Activated CD8-positive, alpha-beta memory T cell treated with anti-CD3 and anti-CD28 coated beads for 1 hour (primary cell): ENCODE data around the gene USF2.

Source experiments
- DNase-seq, 2 donors: peaks; one replicate each; pipeline ENCODE4 v3.0.0-alpha.2; 2020; ENCODE audit warnings: low read depth in 1 of 2; ENCODE audit errors: extremely low read depth in 1 of 2

Gene USF2

DNA sequence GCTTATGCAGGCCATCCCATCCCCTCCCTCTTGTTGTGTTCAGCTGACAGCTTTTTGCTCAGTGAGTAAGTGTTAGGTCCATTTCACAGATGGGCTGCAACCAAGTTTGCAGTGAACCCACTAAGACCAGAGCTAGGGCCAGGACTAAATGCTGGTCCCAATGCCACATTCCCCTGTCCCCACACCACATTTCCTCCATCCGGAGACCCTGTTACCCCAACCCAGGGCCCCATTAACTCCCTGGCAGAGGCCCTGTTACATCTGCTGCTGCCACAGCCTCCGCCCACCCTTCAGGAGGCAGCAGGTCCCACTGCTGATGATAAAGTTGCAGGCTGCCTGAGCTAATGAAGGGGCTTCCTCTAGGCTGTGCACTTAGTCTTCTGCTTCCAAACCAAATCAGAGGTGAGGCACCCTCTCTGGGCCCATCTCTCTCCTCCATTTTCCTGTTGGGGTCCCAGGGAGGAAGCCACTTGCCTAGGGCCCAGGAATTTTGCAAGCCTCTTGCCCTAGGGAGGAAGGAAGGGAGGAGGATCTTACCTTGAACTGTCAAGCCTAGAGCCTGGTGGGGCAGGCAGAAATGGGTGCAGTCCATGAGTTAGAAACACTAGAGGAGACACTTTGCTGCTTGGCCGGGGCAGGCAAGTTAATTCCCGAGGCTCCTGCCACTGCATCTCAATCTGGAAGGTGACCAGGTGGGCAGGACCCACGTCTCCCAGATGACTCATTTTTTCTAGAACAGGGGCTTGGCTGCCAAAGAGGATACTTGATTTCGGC lies 3.4 kb upstream of the USF2 start:
- no peak for DNase-seq

DNA sequence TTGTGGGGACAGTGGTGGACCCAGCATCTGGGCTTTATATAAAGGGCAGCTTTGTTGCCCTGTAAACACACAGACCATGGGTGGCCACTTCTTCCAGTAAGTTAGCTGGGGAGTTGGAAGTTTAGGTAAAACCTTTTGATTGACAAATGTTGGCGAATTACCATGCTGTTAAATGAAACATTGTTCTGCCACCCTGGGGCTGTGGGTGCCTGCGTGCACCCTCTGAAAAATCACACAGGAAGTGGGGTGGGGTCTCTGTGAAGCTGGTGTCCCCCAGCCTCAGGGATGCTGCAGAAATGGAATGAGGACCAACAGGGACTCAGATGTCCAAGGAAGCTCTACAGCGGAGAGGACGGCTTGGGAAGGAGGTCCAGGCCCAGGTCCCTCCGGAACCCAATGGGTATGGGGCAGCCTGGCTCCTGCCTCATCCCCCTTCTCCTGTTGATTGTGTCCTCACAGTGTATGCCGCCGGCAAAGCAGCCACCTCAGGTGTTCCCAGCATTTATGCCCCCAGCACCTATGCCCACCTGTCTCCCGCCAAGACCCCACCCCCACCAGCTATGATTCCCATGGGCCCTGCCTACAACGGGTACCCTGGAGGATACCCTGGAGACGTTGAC lies 2.8 kb upstream of the USF2 start:
- no peak for DNase-seq

DNA sequence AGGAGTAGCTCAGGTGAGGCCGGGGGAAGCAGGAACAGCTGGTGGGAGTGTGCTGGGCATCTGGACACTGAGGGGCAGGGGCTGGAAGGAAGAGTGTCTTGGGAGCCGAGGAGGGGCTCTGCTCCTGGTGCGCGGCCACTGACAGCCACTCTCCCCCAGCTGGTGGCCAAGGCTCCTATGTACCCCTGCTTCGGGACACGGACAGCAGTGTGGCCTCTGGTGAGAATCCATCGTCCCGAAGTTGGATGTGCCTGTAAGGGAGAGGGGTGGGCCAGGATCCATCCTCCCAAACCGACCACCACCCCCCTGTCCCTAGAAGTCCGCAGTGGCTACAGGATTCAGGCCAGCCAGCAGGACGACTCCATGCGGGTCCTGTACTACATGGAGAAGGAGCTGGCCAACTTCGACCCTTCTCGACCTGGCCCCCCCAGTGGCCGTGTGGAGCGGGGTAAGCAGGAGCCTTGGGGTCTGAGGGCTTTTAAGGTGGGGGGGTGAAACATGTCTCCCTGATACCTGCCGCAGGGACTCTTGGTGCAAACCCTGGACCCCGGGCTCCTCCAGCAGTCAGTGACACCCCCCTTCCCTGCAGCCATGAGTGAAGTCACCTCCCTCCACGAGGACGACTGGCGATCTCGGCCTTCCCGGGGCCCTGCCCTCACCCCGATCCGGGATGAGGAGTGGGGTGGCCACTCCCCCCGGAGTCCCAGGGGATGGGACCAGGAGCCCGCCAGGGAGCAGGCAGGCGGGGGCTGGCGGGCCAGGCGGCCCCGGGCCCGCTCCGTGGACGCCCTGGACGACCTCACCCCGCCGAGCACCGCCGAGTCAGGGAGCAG lies 2.0 kb upstream of the USF2 start:
- no peak for DNase-seq

DNA sequence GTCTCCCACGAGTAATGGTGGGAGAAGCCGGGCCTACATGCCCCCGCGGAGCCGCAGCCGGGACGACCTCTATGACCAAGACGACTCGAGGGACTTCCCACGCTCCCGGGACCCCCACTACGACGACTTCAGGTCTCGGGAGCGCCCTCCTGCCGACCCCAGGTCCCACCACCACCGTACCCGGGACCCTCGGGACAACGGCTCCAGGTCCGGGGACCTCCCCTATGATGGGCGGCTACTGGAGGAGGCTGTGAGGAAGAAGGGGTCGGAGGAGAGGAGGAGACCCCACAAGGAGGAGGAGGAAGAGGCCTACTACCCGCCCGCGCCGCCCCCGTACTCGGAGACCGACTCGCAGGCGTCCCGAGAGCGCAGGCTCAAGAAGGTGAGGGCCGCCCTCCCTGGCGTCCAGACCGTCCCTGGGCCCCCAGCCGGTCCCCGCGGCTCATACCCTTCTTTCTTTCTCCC lies 1.4 kb upstream of the USF2 start:
- peak in 1 of 2 donors; percentile 30 for DNase-seq

DNA sequence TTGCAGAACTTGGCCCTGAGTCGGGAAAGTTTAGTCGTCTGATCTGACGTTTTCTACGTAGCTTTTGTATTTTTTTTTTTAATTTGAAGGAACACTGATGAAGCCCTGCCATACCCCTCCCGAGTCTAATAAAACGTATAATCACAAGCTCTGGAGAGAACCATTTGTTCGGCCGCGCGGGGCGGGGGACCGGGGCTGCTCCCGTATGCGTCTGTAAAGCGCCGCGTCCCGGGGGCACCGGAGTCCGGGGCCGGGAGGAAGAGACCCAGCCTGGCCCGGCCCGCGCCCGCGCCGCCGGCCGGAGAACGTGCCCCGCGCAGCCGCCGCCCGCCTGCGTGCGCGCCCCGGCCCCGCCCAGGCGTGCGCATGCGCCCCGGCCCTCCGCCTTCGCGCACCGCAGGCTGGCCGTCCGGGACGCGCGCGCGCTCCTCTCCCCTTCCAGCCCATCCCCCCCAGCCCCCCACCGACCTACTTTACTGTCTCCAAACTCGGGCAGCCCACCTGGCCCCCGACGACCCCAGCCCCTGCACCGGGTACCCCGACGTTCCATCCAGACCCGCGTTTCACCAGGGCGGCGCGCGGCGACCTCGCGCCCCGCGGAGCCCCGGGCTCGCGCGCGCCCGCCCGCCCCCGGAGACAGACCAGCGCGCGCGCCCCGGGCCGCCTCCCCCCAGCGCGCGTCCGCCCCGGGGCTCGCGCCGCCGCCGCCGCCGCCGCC lies 785 bp upstream of the USF2 start:
- peak in 1 of 2 donors; percentile 67 for DNase-seq

DNA sequence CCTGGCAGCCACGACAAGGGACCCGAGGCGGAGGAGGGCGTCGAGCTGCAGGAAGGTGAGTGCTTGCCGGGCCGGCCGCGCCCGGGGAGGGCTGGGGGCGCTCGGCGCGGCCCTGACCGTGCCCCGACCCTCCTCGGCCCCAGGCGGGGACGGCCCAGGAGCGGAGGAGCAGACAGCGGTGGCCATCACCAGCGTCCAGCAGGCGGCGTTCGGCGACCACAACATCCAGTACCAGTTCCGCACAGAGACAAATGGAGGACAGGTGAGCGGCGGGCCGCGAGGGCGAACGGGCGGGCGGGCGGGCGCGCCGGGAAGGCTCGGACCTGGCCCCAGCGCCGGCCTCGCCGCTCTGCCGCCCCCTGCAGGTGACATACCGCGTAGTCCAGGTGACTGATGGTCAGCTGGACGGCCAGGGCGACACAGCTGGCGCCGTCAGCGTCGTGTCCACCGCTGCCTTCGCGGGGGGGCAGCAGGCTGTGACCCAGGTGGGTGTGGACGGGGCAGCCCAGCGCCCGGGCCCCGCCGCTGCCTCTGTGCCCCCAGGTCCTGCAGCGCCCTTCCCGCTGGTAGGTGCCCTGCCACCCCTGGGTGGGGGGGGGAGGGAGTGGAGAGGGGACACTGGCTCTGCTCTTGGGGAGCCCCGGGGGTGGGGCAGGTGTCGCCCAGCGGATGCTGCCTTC lies 816 bp downstream of the USF2 start:
- peak; percentile 48 to 61 for DNase-seq

DNA sequence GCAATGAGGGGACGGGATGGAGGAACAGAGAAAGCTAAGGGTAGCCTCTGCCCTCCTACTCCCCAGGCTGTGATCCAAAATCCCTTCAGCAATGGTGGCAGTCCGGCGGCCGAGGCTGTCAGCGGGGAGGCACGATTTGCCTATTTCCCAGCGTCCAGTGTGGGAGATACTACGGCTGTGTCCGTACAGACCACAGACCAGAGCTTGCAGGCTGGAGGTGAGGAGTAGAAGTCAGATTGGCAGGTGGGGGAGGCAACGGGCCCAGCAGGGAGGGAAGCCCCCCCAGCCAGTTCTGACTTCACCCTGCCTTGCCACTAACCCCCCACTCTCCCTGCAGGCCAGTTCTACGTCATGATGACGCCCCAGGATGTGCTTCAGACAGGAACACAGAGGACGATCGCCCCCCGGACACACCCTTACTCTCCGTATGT lies 1.6 kb downstream of the USF2 start:
- DNase-seq, result no peak

DNA sequence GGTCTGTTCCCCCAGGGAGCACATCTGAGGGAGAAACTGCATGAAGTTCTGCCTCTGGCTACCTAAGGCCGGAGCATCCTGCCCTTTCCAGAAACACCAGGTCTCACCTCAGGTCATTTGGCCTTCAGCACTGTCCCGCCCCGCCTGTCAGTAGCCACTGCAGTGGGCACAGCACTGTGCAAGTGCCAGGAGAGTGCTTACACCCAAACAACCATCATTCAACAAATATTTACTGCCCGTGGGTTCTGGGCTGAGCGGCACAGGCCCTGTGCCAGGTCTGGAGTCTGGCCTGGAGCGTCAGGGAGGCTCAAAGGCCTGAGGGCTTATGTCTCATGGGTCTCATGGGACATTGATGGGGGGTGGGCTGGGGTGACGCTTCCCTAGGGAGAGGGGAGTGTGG lies 2.8 kb downstream of the USF2 start:
- DNase-seq, result no peak

DNA sequence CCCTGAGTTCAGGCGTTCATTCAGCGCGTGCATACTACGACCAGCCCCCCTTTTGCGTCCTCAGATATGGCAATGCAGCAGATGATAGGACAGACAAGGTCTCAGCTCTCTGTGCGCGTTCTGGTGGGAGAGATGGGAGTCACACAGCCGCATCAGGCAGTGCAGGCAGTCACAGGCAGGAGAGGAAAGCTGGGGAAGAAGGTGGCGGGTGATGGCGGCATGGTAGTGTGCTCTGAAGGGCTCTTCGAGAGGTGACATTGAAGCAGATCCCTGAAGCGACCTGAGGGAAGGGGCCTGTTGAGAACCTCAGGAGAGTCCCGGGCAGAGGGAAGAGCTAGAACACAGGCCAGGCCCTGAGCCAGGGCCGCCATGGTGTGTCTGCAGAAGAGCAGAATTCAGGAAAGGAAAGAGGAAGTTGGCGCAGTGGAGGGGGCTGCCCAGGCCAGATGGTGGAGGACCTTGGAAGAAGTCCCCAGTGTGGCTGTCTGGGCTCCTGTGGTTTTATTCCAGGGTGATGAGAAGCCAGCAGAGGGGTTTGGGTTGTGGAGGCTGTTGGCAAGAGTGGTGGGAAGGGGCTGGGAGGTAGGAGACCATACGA lies 3.5 kb downstream of the USF2 start:
- DNase-seq, result no peak

DNA sequence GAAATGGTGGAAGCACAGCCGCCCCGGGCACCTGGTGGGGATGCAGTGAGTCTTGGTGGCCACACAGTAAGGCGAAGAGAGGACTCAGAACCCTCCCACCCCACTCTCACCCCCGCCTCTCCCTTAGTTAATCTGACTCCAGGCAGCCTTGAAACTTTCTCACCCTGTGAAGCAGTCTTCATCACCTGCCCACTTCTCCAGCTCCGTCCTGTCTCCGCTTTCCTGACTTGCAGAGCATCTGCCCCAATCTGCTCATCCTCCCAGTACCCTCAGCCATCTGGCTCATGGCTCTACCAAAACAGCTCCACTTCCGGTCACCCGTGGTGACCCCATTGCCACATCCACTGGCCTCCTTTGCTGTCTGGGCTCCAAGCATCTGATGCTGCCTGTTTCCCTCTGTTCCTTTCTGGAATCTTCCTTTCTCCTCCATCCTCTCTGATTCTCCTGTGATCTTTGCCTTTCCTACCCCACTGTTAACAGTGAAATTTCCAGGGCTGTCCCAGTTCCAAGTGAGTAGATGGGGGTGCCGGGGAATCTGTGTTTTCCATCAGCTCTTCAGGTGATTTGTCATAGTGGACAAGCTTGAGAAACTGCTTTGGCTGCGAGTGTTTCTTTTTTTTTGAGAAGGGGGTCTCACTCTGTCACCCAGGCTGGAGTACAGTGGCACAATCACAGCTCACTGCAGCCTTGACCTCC lies 4.3 kb downstream of the USF2 start:
- DNase-seq, result no peak

DNA sequence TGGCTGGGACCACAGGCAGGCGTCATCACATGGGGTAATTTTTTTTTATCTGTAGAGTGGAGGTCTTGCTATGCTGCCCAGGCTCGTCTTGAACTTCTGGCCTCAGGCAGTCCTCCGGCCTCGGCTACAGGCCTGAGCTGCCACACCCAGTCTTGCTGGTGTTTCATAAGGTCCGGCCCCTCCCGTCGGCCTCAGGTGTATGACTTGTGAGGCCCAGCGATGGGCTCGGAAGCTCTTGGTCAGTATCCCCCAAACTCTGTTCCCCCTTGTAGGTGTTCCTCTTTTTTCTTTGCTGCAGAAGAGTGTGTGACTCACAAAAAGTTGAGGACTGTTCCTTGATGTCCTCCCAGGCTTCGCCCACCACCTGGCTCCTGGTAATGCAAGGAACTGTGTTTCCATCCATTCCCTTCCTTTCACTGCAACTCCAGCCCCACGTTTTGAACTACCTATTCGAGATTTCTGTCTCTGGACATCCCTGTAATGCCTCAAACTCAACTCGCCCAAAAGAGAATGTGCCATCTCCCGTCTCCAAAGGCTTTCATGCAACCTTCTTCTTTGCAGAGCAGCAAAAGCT lies 5.0 kb downstream of the USF2 start:
- DNase-seq, result no peak

DNA sequence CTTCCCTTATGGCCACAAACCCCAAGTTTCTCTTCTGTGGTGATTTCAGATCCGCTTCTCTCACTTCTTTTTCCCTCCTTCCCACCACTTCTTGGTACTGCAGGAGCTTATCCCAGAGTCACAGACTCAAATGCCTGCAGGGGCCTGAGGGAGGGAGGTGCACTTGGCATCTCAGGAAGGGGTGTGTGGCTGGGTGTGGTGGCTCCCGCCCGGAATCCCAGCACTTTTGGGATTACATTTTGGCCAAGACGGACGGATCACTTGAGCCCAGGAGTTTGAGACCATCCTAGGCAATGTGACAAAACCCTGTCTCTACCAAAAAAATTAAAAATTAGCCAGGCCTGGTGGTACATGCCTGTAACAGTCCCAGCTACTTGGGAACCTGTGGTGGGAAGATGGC lies 5.6 kb downstream of the USF2 start:
- DNase-seq, result no peak

DNA sequence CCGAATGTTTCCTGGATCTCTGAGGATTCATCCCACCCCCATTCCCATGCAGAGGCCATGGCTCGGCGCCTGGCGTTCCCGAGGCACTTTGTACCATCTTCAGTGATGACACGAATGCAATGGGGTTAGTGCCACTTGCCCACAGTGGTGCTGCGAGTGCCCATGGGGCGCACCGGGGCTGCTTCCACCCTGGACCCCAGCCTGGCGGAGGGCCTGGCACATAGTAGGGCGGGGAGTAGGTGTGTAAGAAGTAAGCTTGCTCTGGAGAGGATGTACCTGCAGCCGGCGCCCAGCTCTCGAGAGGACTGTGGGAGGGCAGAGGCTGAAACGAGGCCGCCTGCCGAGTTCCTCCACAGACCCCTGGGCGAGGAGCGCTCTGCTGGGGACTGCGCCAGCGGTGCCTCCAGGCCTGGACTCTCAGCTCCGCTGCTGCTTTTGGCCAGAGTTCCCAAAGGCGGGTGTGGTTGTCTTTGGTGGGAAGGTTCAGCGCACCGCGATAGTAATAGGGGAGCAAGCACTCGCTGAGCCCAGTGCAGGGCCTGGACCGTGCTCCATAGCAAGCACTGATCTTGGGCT lies 8.0 kb downstream of the USF2 start:
- DNase-seq, result no peak

DNA sequence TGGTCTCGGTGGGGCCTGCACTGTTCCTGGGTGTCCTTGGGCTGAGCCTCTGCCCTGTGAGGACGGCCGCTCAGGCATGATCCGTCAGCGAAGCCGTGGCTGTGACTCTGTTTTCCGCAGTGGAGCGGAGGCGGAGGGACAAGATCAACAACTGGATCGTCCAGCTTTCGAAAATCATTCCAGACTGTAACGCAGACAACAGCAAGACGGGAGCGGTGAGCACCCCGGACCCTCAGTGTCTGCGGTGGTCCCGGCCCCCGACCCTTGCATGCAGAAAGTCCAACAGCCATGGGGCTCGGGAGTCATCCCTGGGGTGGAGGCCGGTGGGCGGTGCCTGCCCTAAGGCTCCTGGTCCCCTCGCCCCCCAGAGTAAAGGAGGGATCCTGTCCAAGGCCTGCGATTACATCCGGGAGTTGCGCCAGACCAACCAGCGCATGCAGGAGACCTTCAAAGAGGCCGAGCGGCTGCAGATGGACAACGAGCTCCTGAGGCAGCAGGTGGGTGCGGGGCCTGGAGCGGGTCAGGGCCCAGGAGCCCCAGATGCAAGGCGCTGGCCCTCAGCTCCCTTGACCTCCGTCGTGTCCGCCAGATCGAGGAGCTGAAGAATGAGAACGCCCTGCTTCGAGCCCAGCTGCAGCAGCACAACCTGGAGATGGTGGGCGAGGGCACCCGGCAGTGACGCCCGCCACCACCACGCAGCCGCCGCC lies 10.0 kb downstream of the USF2 start:
- no peak for DNase-seq

DNA sequence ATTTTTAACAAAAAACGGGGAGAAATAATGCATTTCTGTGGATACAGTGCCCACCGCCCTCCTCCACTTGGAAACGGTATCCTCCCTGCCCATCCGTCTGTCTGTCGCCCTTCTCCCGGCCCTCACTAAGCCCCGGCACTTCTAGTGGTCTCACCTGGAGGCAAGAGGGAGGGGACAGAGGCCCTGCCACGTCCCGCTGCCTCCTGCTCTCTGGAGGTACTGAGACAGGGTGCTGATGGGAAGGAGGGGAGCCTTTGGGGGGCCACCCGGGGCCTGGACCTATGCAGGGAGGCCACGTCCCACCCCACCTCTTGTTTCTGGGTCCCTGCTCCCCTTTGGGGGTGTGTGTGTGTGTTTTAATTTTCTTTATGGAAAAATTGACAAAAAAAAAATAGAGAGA lies 10.6 kb downstream of the USF2 start:
- DNase-seq, result no peak

DNA sequence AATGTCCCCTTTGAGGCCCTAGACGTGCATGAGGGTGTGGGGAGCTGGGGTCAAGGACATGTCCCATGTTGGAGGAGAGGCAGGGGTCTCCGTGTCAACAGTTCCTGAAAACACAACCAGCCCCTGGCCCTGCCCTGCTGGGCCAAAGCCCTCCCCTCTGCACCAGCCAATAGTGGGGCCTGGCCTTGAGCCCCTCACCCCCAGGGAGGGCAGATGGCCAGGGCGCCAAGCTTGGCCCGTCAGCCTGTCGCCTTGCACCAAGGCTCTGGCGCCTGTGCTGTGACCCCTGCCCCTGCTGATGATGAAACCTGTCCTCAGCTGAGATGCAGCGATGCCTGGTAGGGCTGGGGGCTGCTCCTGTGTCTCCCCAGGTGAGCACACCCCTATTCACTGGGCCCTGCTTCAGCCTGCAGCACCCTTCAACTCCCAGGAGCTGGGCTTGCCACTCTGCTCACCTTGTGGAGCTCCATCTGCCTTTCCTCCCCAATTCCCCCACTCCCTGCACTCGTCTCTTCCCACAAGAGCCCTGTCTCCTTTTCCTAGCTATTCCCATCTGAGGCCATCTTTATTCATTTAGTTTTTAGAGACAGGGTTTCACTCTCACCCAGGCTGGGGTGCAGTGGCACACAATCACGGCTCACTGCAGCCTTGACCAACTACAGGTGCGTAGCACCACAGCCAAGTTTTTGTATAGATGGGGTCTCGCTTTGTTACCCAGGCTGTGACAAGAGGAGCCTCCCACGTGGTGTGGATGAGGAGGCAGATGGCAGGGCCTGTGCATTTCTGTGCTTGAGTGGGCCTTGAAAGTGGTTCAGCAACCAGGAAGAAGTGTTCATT lies 11.4 kb downstream of the USF2 start:
- no peak for DNase-seq

DNA sequence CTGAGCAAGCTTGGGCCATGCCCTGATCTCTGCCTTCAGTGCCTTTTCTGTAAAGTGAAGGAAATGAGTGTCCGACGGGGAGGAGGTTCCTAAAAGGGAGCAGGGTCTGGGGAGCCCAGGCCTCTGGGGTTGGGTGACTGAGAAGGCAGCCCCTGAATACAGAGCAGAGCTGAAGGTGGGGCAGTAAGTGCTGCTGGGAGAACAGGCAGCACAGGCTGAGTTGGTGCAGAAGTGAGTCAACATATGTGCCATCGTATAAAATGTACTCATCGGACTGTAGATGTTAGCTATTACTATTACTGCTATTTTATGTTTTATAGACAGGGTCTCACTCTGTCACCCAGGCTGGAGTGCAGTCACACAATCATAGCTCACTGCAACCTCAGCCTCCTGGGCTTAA lies 12.5 kb downstream of the USF2 start:
- no peak for DNase-seq
